Astrocyte (in vitro differentiated cells and primary cell): ENCODE measurements around the gene FBXW12. TPM values are rescaled to one million over a fixed set of nuclear protein-coding genes. Genes with fewer than 3 reads are reported as not detected.

Experiments used
- DNase-seq: peaks from one replicate; pipeline ENCODE4 v3.0.0-alpha.2; 2010; ENCODE audit warnings: low read depth
- FAIRE-seq: peaks from 2 replicates; lab custom pipeline; 2011; peaks lifted over from hg19 to GRCh38; lab: Jason Lieb, UNC
- H2AFZ ChIP-seq: 2 replicates; pipeline ENCODE4 v1.6.0; 2012; ENCODE audit warnings: low read depth, low read length, inconsistent platforms
- H3K27ac ChIP-seq: 2 replicates; pipeline ENCODE4 v1.5.1; 2011; ENCODE audit warnings: low read depth, low read length, inconsistent platforms
- H3K27me3 ChIP-seq: 2 replicates; pipeline ENCODE4 v1.6.0; 2011; ENCODE audit warnings: low read length, inconsistent platforms; ENCODE audit not compliant: insufficient read depth
- H3K36me3 ChIP-seq: 2 replicates; pipeline ENCODE4 v1.5.1; 2011; ENCODE audit warnings: low read length, inconsistent platforms; ENCODE audit not compliant: insufficient read depth
- H3K4me1 ChIP-seq: 2 replicates; pipeline ENCODE4 v1.5.1; 2011; ENCODE audit warnings: low read length, inconsistent platforms; ENCODE audit not compliant: insufficient read depth
- H3K4me2 ChIP-seq: 2 replicates; pipeline ENCODE4 v1.6.0; 2012; ENCODE audit warnings: low read length, inconsistent platforms
- H3K4me3 ChIP-seq: 2 replicates; pipeline ENCODE4 v1.5.1; 2011; ENCODE audit warnings: low read depth, mild to moderate bottlenecking, low read length, inconsistent platforms; ENCODE audit not compliant: insufficient read depth
- H3K79me2 ChIP-seq: 2 replicates; pipeline ENCODE4 v1.6.0; 2012; ENCODE audit warnings: mild to moderate bottlenecking, low read length, inconsistent platforms; ENCODE audit not compliant: insufficient read depth
- H3K9ac ChIP-seq: 2 replicates; pipeline ENCODE4 v1.6.0; 2012; ENCODE audit warnings: mild to moderate bottlenecking, low read length, inconsistent platforms
- H3K9me3 ChIP-seq: 2 replicates; pipeline ENCODE4 v1.5.1; 2012; ENCODE audit warnings: low read depth, mild to moderate bottlenecking, low read length, inconsistent platforms; ENCODE audit not compliant: insufficient read depth
- H4K20me1 ChIP-seq: 2 replicates; pipeline ENCODE4 v1.6.0; 2012; ENCODE audit warnings: low read length, inconsistent platforms; ENCODE audit not compliant: insufficient read depth
- H3K27ac Mint-ChIP-seq: one replicate; pipeline ENCODE4 v1.8.0; 2021; ENCODE audit warnings: mild to moderate bottlenecking, mixed read lengths; ENCODE audit not compliant: unreplicated experiment
- H3K27me3 Mint-ChIP-seq: one replicate; pipeline ENCODE4 v1.8.0; 2021; ENCODE audit warnings: low read depth, mixed read lengths; ENCODE audit not compliant: unreplicated experiment
- H3K36me3 Mint-ChIP-seq: one replicate; pipeline ENCODE4 v1.8.0; 2021; ENCODE audit warnings: low read depth, mixed read lengths; ENCODE audit not compliant: unreplicated experiment
- H3K4me1 Mint-ChIP-seq: one replicate; pipeline ENCODE4 v1.8.0; 2021; ENCODE audit warnings: low read depth, mixed read lengths; ENCODE audit not compliant: unreplicated experiment
- H3K4me3 Mint-ChIP-seq: one replicate; pipeline ENCODE4 v1.8.0; 2021; ENCODE audit warnings: mild to moderate bottlenecking, moderate library complexity, mixed read lengths; ENCODE audit not compliant: unreplicated experiment
- H3K9me3 Mint-ChIP-seq: one replicate; pipeline ENCODE4 v1.8.0; 2021; ENCODE audit warnings: mild to moderate bottlenecking, mixed read lengths; ENCODE audit not compliant: unreplicated experiment
- CTCF ChIP-seq: IDR thresholded peaks from 2 replicates; pipeline ENCODE4 v1.5.1; 2011; ENCODE audit warnings: low read depth, mild to moderate bottlenecking, inconsistent platforms, low read length, moderate library complexity; ENCODE audit not compliant: insufficient read depth
- EZH2 ChIP-seq: IDR thresholded peaks from 2 replicates; pipeline ENCODE4 v1.6.1; 2012; ENCODE audit warnings: mild to moderate bottlenecking, low read length, inconsistent platforms; ENCODE audit not compliant: insufficient read depth
- total RNA-seq: library from RNA; stranded (reverse); gene quantifications from 2 replicates; pipeline ENCODE4 v1.2.1, GENCODE V29; 2021

Gene FBXW12
- total RNA-seq, 1 donor from 2014 or later: not detected

GRCh38 chr3:48423883-48424695, 52.1 kb downstream of the FBXW12 start:
- H3K9ac ChIP-seq: no peak overlapping the region
- no peak overlapping the region for H3K4me3 Mint-ChIP-seq
- peaks cover 84% of the 10 kb centered on the region for H4K20me1 ChIP-seq
- no peak for TF ChIP-seq EZH2
- TF ChIP-seq CTCF: no peak
- peaks cover 33% of the 10 kb centered on the region for H3K4me1 ChIP-seq
- peaks cover 49% of the 10 kb centered on the region for H3K79me2 ChIP-seq
- no peak overlapping the region for H2AFZ ChIP-seq
- DNase-seq (no peak), FAIRE-seq (no peak)
- H3K4me3 ChIP-seq: no peak overlapping the region
- H3K27ac ChIP-seq: no peak overlapping the region
- H3K27ac Mint-ChIP-seq: no peak overlapping the region
- H3K9me3 Mint-ChIP-seq: no peaks in the 10 kb centered on the region
- no peaks in the 10 kb centered on the region for H3K9me3 ChIP-seq
- no peaks in the 10 kb centered on the region for H3K27me3 ChIP-seq
- H3K4me2 ChIP-seq: no peak overlapping the region
- peaks cover 10% of the 10 kb centered on the region for H3K36me3 Mint-ChIP-seq
- peaks cover 31% of the 10 kb centered on the region for H3K4me1 Mint-ChIP-seq
- no peaks in the 10 kb centered on the region for H3K27me3 Mint-ChIP-seq
- H3K36me3 ChIP-seq: no peaks in the 10 kb centered on the region

GRCh38 chr3:48425281-48425812, 53.3 kb downstream of the FBXW12 start:
- Histone ChIP-seq H3K27ac (no peak overlapping the region), H4K20me1 (peaks cover 79% of the 10 kb centered on the region), H3K9ac (no peak overlapping the region), H3K36me3 (no peaks in the 10 kb centered on the region), H3K4me2 (peak overlapping the region; percentile 97), H3K27me3 (no peaks in the 10 kb centered on the region), H3K4me3 (no peak overlapping the region), H3K9me3 (no peaks in the 10 kb centered on the region), H3K79me2 (peaks cover 49% of the 10 kb centered on the region), H2AFZ (no peak overlapping the region), H3K4me1 (peaks cover 41% of the 10 kb centered on the region)
- Mint-ChIP-seq H3K9me3 (no peaks in the 10 kb centered on the region), H3K4me1 (peaks cover 31% of the 10 kb centered on the region), H3K27me3 (no peaks in the 10 kb centered on the region), H3K36me3 (peaks cover 8% of the 10 kb centered on the region), H3K4me3 (no peak overlapping the region), H3K27ac (no peak overlapping the region)
- no peak for DNase-seq
- no peak for TF ChIP-seq EZH2
- TF ChIP-seq CTCF: no peak
- no peak for FAIRE-seq
